ENCODE measurements around the gene GPR32. TPM values are rescaled to one million over a fixed set of nuclear protein-coding genes. Genes with fewer than 3 reads are reported as not detected.

The GPR32 gene
- total RNA-seq, 1 experiment from 2014 or later: not detected

GRCh38 chr19:50790922-50791467 is 20.7 kb downstream of the GPR32 start:
- POLR2A ChIA-PET: no interaction called here
- CTCF ChIA-PET: interaction anchor here (1.4 to 3.2 kb wide), 4 partner anchors 12 to 131 kb away, joined by 3 to 8 read pairs (median 6); no protein-coding TSS in a partner anchor
- ATAC-seq (no peak), DNase-seq (ENCODE audit: low spot score) (no peak)
- Mint-ChIP-seq H3K9me3 (no peaks in the 10 kb centered on the region), H3K27ac (no peak overlapping the region), H3K27me3 (ENCODE audit: low read depth) (peaks cover 31% of the 10 kb centered on the region), H3K4me3 (no peak overlapping the region), H3K4me1 (peaks cover 12% of the 10 kb centered on the region), H3K36me3 (no peaks in the 10 kb centered on the region)
- no peak; the same call in 1 of the 2 replicates for TF ChIP-seq AR (CRISPR knock-in tag; IDR thresholded peaks at IDR 0.05)
- no peak for TF ChIP-seq PREB (CRISPR knock-in tag; IDR thresholded peaks at IDR 0.05; ENCODE audit: borderline replicate concordance)
- no peak for TF ChIP-seq GRHL2 (CRISPR knock-in tag; IDR thresholded peaks at IDR 0.05; ENCODE audit: insufficient replicate concordance, severe bottlenecking)
- TF ChIP-seq EMX1 (CRISPR knock-in tag; IDR thresholded peaks at IDR 0.05): no peak

GRCh38 chr19:50791594-50792271 is 21.5 kb downstream of the GPR32 start:
- ATAC-seq: no peak
- CTCF ChIA-PET: interaction anchor here (0.8 to 1.6 kb wide), 8 partner anchors 10 to 254 kb away, joined by 3 to 5 read pairs (median 4); no protein-coding TSS in a partner anchor
- Mint-ChIP-seq H3K27ac (no peak overlapping the region), H3K4me1 (peaks cover 12% of the 10 kb centered on the region), H3K4me3 (no peak overlapping the region), H3K27me3 (ENCODE audit: low read depth) (peaks cover 31% of the 10 kb centered on the region), H3K36me3 (no peaks in the 10 kb centered on the region), H3K9me3 (no peaks in the 10 kb centered on the region)
- POLR2A ChIA-PET: interaction anchor here (0.8 to 1.6 kb wide), 2 partner anchors 67 to 75 kb away, joined by 3 read pairs; no protein-coding TSS in a partner anchor
- no peak for DNase-seq (ENCODE audit: low spot score)
- TF ChIP-seq TEAD1 (CRISPR knock-in tag; IDR thresholded peaks at IDR 0.05) (no peak), ZNF671 (CRISPR knock-in tag; IDR thresholded peaks at IDR 0.05) (peak; percentile 40; the same call in 1 of the 2 replicates), MLX (CRISPR knock-in tag; IDR thresholded peaks at IDR 0.05) (no peak), SOX15 (CRISPR knock-in tag; IDR thresholded peaks at IDR 0.05) (no peak)

GRCh38 chr19:50792272-50793250 is 22.3 kb downstream of the GPR32 start:
- TF ChIP-seq ZNF423 (CRISPR knock-in tag; IDR thresholded peaks at IDR 0.05) (no peak), AR (CRISPR knock-in tag; IDR thresholded peaks at IDR 0.05) (0 out of 2 replicates have a peak, but pooled peaks have one; percentile 60), NFYB (CRISPR knock-in tag; conservative IDR thresholded peaks at IDR 0.05; ENCODE audit: low read depth) (no peak), PRRX2 (CRISPR knock-in tag; IDR thresholded peaks at IDR 0.05) (0 out of 2 replicates have a peak, but pooled peaks have one; percentile 66), ZNF425 (CRISPR knock-in tag; conservative IDR thresholded peaks at IDR 0.05) (peak; percentile 64; the same call in 1 of the 2 replicates), NFATC4 (CRISPR knock-in tag; IDR thresholded peaks at IDR 0.05) (peak; percentile 72; the same call in 1 of the 2 replicates), ZNF263 (CRISPR knock-in tag; IDR thresholded peaks at IDR 0.05; ENCODE audit: low read depth) (no peak), ZNF671 (CRISPR knock-in tag; IDR thresholded peaks at IDR 0.05) (peak; percentile 87), ERG (CRISPR knock-in tag; IDR thresholded peaks at IDR 0.05) (peak; percentile 65; the same call in 1 of the 2 replicates)
- CTCF ChIA-PET: interaction anchor here (0.7 to 5.1 kb wide), 12 partner anchors 11 to 304 kb away, joined by 3 to 38 read pairs (median 4); no protein-coding TSS in a partner anchor
- peaks cover 12% of the 10 kb centered on the region for H3K4me1 Mint-ChIP-seq
- H3K4me3 Mint-ChIP-seq: no peak overlapping the region
- H3K27me3 Mint-ChIP-seq (ENCODE audit: low read depth): peaks cover 28% of the 10 kb centered on the region
- POLR2A ChIA-PET: interaction anchor here (0.8 to 1.6 kb wide), 3 partner anchors 12 to 75 kb away, joined by 3 read pairs; no protein-coding TSS in a partner anchor
- H3K9me3 Mint-ChIP-seq: no peaks in the 10 kb centered on the region
- H3K36me3 Mint-ChIP-seq: peaks cover 7% of the 10 kb centered on the region
- no peak overlapping the region for H3K27ac Mint-ChIP-seq
- no peak for DNase-seq (ENCODE audit: low spot score)
- no peak for ATAC-seq
